ENCODE results near the gene FHOD3.

Gene FHOD3

GRCh38 chr18:36309436-36310391 is 12.2 kb downstream of the FHOD3 start:
- no peak overlapping the region for H2AK5ac ChIP-seq (ENCODE audit: low read length)
- no peak overlapping the region for H3K4me3 ChIP-seq (ENCODE audit: low read length)
- H3K27ac ChIP-seq (ENCODE audit: low read depth, low read length), result no peak overlapping the region
- no peak for DNase-seq
- no peaks in the 10 kb centered on the region for H3K4me1 ChIP-seq (ENCODE audit: control insufficient read depth, low read depth, low read length)
- no peaks in the 10 kb centered on the region for H3K79me1 ChIP-seq (ENCODE audit: low read length)
- no peak overlapping the region for H4K5ac ChIP-seq (ENCODE audit: low read length)
- H2BK5ac ChIP-seq (ENCODE audit: low read length), result no peak overlapping the region
- H3K4me2 ChIP-seq (ENCODE audit: low read length), result no peak overlapping the region
- H3K79me2 ChIP-seq (ENCODE audit: control insufficient read depth, insufficient read depth, low read length), result no peaks in the 10 kb centered on the region
- no peak overlapping the region for H4K8ac ChIP-seq (ENCODE audit: low read depth, low read length)
- no peak overlapping the region for H3K23ac ChIP-seq (ENCODE audit: low read length)
- no peak overlapping the region for H3K56ac ChIP-seq (ENCODE audit: low read length)
- H3K4ac ChIP-seq (ENCODE audit: low read depth, low read length), result no peak overlapping the region
- no peak overlapping the region for H2BK15ac ChIP-seq (replicated peaks; ENCODE audit: low read depth)
- H3K18ac ChIP-seq (ENCODE audit: low read length), result no peak overlapping the region
- no CpG with 5 or more reads among the region's 11 CpGs for WGBS (ENCODE audit: extremely low coverage, insufficient coverage, low lambda C conversion rate)
- H3K36me3 ChIP-seq (ENCODE audit: control insufficient read depth, insufficient read depth, low read length), result no peaks in the 10 kb centered on the region
- H2BK120ac ChIP-seq (ENCODE audit: low read depth, low read length), result no peak overlapping the region
- no peaks in the 10 kb centered on the region for H3K27me3 ChIP-seq (ENCODE audit: insufficient read depth, low read length, poor library complexity)
- H3K9ac ChIP-seq (ENCODE audit: low read length), result no peak overlapping the region

- Histone ChIP-seq H2BK5ac (ENCODE audit: low read length) (no peak overlapping the region), H4K5ac (ENCODE audit: low read length) (no peak overlapping the region), H3K4me3 (ENCODE audit: low read length) (no peak overlapping the region), H3K27me3 (ENCODE audit: insufficient read depth, low read length, poor library complexity) (no peaks in the 10 kb centered on the region), H2BK120ac (ENCODE audit: low read depth, low read length) (no peak overlapping the region), H2AK5ac (ENCODE audit: low read length) (no peak overlapping the region), H3K4me1 (ENCODE audit: control insufficient read depth, low read depth, low read length) (no peaks in the 10 kb centered on the region), H3K27ac (ENCODE audit: low read depth, low read length) (no peak overlapping the region), H3K79me1 (ENCODE audit: low read length) (no peaks in the 10 kb centered on the region), H3K9ac (ENCODE audit: low read length) (no peak overlapping the region), H3K79me2 (ENCODE audit: control insufficient read depth, insufficient read depth, low read length) (no peaks in the 10 kb centered on the region), H3K18ac (ENCODE audit: low read length) (no peak overlapping the region), H3K4ac (ENCODE audit: low read depth, low read length) (no peak overlapping the region), H3K56ac (ENCODE audit: low read length) (no peak overlapping the region), H3K4me2 (ENCODE audit: low read length) (no peak overlapping the region), H4K8ac (ENCODE audit: low read depth, low read length) (no peak overlapping the region), H2BK15ac (replicated peaks; ENCODE audit: low read depth) (no peak overlapping the region), H3K36me3 (ENCODE audit: control insufficient read depth, insufficient read depth, low read length) (no peaks in the 10 kb centered on the region), H3K23ac (ENCODE audit: low read length) (no peak overlapping the region)
- no CpG with 5 or more reads among the region's 5 CpGs for WGBS (ENCODE audit: extremely low coverage, insufficient coverage, low lambda C conversion rate)
- DNase-seq, result no peak
Measured at GRCh38 chr18:36311026-36311570, 13.6 kb downstream of the FHOD3 start.

- Histone ChIP-seq H3K36me3 (ENCODE audit: control insufficient read depth, insufficient read depth, low read length) (no peaks in the 10 kb centered on the region), H4K5ac (ENCODE audit: low read length) (no peak overlapping the region), H3K9ac (ENCODE audit: low read length) (no peak overlapping the region), H3K4me2 (ENCODE audit: low read length) (no peak overlapping the region), H3K27ac (ENCODE audit: low read depth, low read length) (no peak overlapping the region), H2BK120ac (ENCODE audit: low read depth, low read length) (no peak overlapping the region), H3K79me2 (ENCODE audit: control insufficient read depth, insufficient read depth, low read length) (no peaks in the 10 kb centered on the region), H2BK15ac (replicated peaks; ENCODE audit: low read depth) (no peak overlapping the region), H4K8ac (ENCODE audit: low read depth, low read length) (no peak overlapping the region), H3K56ac (ENCODE audit: low read length) (no peak overlapping the region), H3K27me3 (ENCODE audit: insufficient read depth, low read length, poor library complexity) (no peaks in the 10 kb centered on the region), H3K18ac (ENCODE audit: low read length) (no peak overlapping the region), H3K79me1 (ENCODE audit: low read length) (no peaks in the 10 kb centered on the region), H2BK5ac (ENCODE audit: low read length) (no peak overlapping the region), H3K4me1 (ENCODE audit: control insufficient read depth, low read depth, low read length) (no peaks in the 10 kb centered on the region), H3K4me3 (ENCODE audit: low read length) (no peak overlapping the region), H3K4ac (ENCODE audit: low read depth, low read length) (no peak overlapping the region), H3K23ac (ENCODE audit: low read length) (no peak overlapping the region), H2AK5ac (ENCODE audit: low read length) (no peak overlapping the region)
- DNase-seq, result no peak
- no CpG with 5 or more reads among the region's 2 CpGs for WGBS (ENCODE audit: extremely low coverage, insufficient coverage, low lambda C conversion rate)
Measured at GRCh38 chr18:36312806-36313395, 15.4 kb downstream of the FHOD3 start.

GRCh38 chr18:36314098-36314497 is 16.6 kb downstream of the FHOD3 start:
- no peak overlapping the region for H3K18ac ChIP-seq (ENCODE audit: low read length)

GRCh38 chr18:36314754-36315153 is 17.2 kb downstream of the FHOD3 start:
- H3K18ac ChIP-seq (ENCODE audit: low read length), result no peak overlapping the region
- no peaks in the 10 kb centered on the region for H3K36me3 ChIP-seq (ENCODE audit: control insufficient read depth, insufficient read depth, low read length)
- no CpG with 5 or more reads among the region's 4 CpGs for WGBS (ENCODE audit: extremely low coverage, insufficient coverage, low lambda C conversion rate)
- H3K4ac ChIP-seq (ENCODE audit: low read depth, low read length), result no peak overlapping the region
- H3K4me2 ChIP-seq (ENCODE audit: low read length), result no peak overlapping the region
- no peak overlapping the region for H3K23ac ChIP-seq (ENCODE audit: low read length)
- H3K9ac ChIP-seq (ENCODE audit: low read length), result no peak overlapping the region
- H3K4me1 ChIP-seq (ENCODE audit: control insufficient read depth, low read depth, low read length), result no peaks in the 10 kb centered on the region
- H2BK120ac ChIP-seq (ENCODE audit: low read depth, low read length), result no peak overlapping the region
- H4K8ac ChIP-seq (ENCODE audit: low read depth, low read length), result no peak overlapping the region
- no peak overlapping the region for H2BK15ac ChIP-seq (replicated peaks; ENCODE audit: low read depth)
- DNase-seq, result no peak
- no peaks in the 10 kb centered on the region for H3K79me1 ChIP-seq (ENCODE audit: low read length)
- H3K27me3 ChIP-seq (ENCODE audit: insufficient read depth, low read length, poor library complexity), result no peaks in the 10 kb centered on the region
- no peak overlapping the region for H4K5ac ChIP-seq (ENCODE audit: low read length)
- no peak overlapping the region for H3K56ac ChIP-seq (ENCODE audit: low read length)
- H3K4me3 ChIP-seq (ENCODE audit: low read length), result no peak overlapping the region
- H3K79me2 ChIP-seq (ENCODE audit: control insufficient read depth, insufficient read depth, low read length), result no peaks in the 10 kb centered on the region
- no peak overlapping the region for H2AK5ac ChIP-seq (ENCODE audit: low read length)
- no peak overlapping the region for H2BK5ac ChIP-seq (ENCODE audit: low read length)
- H3K27ac ChIP-seq (ENCODE audit: low read depth, low read length), result no peak overlapping the region

More at GRCh38 chr18:36314098-36314497, 16.6 kb downstream of the FHOD3 start:
- no peak overlapping the region for H2BK15ac ChIP-seq (replicated peaks; ENCODE audit: low read depth)
- no peak overlapping the region for H2AK5ac ChIP-seq (ENCODE audit: low read length)
- no peaks in the 10 kb centered on the region for H3K79me1 ChIP-seq (ENCODE audit: low read length)
- no peaks in the 10 kb centered on the region for H3K79me2 ChIP-seq (ENCODE audit: control insufficient read depth, insufficient read depth, low read length)
- H3K27ac ChIP-seq (ENCODE audit: low read depth, low read length), result no peak overlapping the region
- no peak overlapping the region for H3K56ac ChIP-seq (ENCODE audit: low read length)
- no peak overlapping the region for H3K4ac ChIP-seq (ENCODE audit: low read depth, low read length)
- no peak overlapping the region for H4K8ac ChIP-seq (ENCODE audit: low read depth, low read length)
- no peak overlapping the region for H3K9ac ChIP-seq (ENCODE audit: low read length)
- no peaks in the 10 kb centered on the region for H3K36me3 ChIP-seq (ENCODE audit: control insufficient read depth, insufficient read depth, low read length)
- no peak overlapping the region for H3K23ac ChIP-seq (ENCODE audit: low read length)
- no peaks in the 10 kb centered on the region for H3K4me1 ChIP-seq (ENCODE audit: control insufficient read depth, low read depth, low read length)
- no CpG with 5 or more reads among the region's 4 CpGs for WGBS (ENCODE audit: extremely low coverage, insufficient coverage, low lambda C conversion rate)
- no peak overlapping the region for H2BK120ac ChIP-seq (ENCODE audit: low read depth, low read length)
- no peak for DNase-seq
- no peak overlapping the region for H3K4me2 ChIP-seq (ENCODE audit: low read length)
- no peak overlapping the region for H2BK5ac ChIP-seq (ENCODE audit: low read length)
- H4K5ac ChIP-seq (ENCODE audit: low read length), result no peak overlapping the region
- no peak overlapping the region for H3K4me3 ChIP-seq (ENCODE audit: low read length)
- no peaks in the 10 kb centered on the region for H3K27me3 ChIP-seq (ENCODE audit: insufficient read depth, low read length, poor library complexity)
